IMR-90 (cell line): ENCODE measurements around the gene HADHA. TPM values are rescaled to one million over a fixed set of nuclear protein-coding genes. Genes with fewer than 3 reads are reported as not detected.

ENCODE experiments used
- ATAC-seq: fragments of 200-7000 bp; cut with Tn5 transposase; 2 replicates; pipeline ENCODE4 v1.9.1; 2020; ENCODE audit warnings: low read depth, mild to moderate bottlenecking, moderate library complexity
- BruUV-seq: library from RNA; stranded (reverse); fragments of 400-500 nt; replicated peaks from 2 replicates; lab custom pipeline; 2021; lab: Mats Ljungman, UMichigan
- CTCF ChIA-PET: fragments of 300-600 bp; formaldehyde crosslinking; extraction: SDS; loops from one replicate; lab custom pipeline; 2021; ENCODE audit warnings: antibody characterized with exemption; lab: Yijun Ruan, JAX
- POLR2A ChIA-PET: fragments of 300-600 bp; sonication (Branson Sonifier 250); formaldehyde crosslinking; loops from one replicate; lab custom pipeline; 2022; ENCODE audit warnings: antibody characterized with exemption; ENCODE audit not compliant: unreplicated experiment; lab: Charles Lee
- DNase-seq: peaks from one replicate; pipeline ENCODE4 v3.0.0; 2013
- H2AFZ ChIP-seq: replicated peaks from 2 replicates; pipeline ENCODE3; 2013; ENCODE audit warnings: low read length, mild to moderate bottlenecking; ENCODE audit not compliant: poor library complexity
- H2AK5ac ChIP-seq: 2 replicates; pipeline ENCODE4 v1.6.1; 2013; ENCODE audit warnings: low read depth, low read length, inconsistent platforms
- H2AK9ac ChIP-seq: replicated peaks from 2 replicates; pipeline ENCODE3; 2013; ENCODE audit warnings: mild to moderate bottlenecking, low read depth, low read length, moderate library complexity; ENCODE audit not compliant: poor library complexity
- H2BK120ac ChIP-seq: 2 replicates; pipeline ENCODE4 v1.6.1; 2013; ENCODE audit warnings: low read depth, low read length, inconsistent platforms
- H2BK15ac ChIP-seq: 3 replicates; pipeline ENCODE4 v1.6.1; 2013; ENCODE audit warnings: low read depth, low read length, inconsistent platforms
- H2BK20ac ChIP-seq: 2 replicates; pipeline ENCODE4 v1.6.1; 2013; ENCODE audit warnings: low read depth, mild to moderate bottlenecking, inconsistent platforms, low read length, moderate library complexity
- H2BK5ac ChIP-seq: 2 replicates; pipeline ENCODE4 v1.6.1; 2013; ENCODE audit warnings: mild to moderate bottlenecking, low read depth, low read length, inconsistent platforms; ENCODE audit not compliant: poor library complexity, severe bottlenecking
- H3K14ac ChIP-seq: replicated peaks from 2 replicates; pipeline ENCODE4 v1.6.1; 2013; ENCODE audit warnings: low read depth, low read length, inconsistent platforms
- H3K18ac ChIP-seq: 2 replicates; pipeline ENCODE4 v1.6.1; 2013; ENCODE audit warnings: low read depth, low read length, control low read depth
- H3K23ac ChIP-seq: 2 replicates; pipeline ENCODE4 v1.6.1; 2013; ENCODE audit warnings: low read depth, low read length, inconsistent platforms
- H3K27ac ChIP-seq: 2 replicates; pipeline ENCODE4 v1.5.1; 2013; ENCODE audit warnings: mild to moderate bottlenecking, control low read depth, low read length; ENCODE audit not compliant: insufficient read depth
- H3K27me3 ChIP-seq: 2 replicates; pipeline ENCODE4 v1.6.1; 2013; ENCODE audit warnings: low read length; ENCODE audit not compliant: control insufficient read depth, insufficient read depth
- H3K36me3 ChIP-seq: 2 replicates; pipeline ENCODE4 v1.6.1; 2013; ENCODE audit warnings: low read length, mixed read lengths; ENCODE audit not compliant: control insufficient read depth, insufficient read depth
- H3K4ac ChIP-seq: 2 replicates; pipeline ENCODE4 v1.6.1; 2013; ENCODE audit warnings: low read depth, low read length, inconsistent platforms
- H3K4me1 ChIP-seq: 2 replicates; pipeline ENCODE4 v1.6.1; 2013; ENCODE audit warnings: low read length, mixed read lengths; ENCODE audit not compliant: control insufficient read depth, insufficient read depth
- H3K4me2 ChIP-seq: 2 replicates; pipeline ENCODE4 v1.6.1; 2013; ENCODE audit warnings: low read depth, mild to moderate bottlenecking, control low read depth, low read length, moderate library complexity
- H3K4me3 ChIP-seq: 2 replicates; pipeline ENCODE4 v1.5.1; 2013; ENCODE audit warnings: low read depth, mild to moderate bottlenecking, control low read depth, low read length, moderate library complexity; ENCODE audit not compliant: insufficient read depth
- H3K56ac ChIP-seq: 2 replicates; pipeline ENCODE4 v1.6.1; 2013; ENCODE audit warnings: low read length, inconsistent platforms; ENCODE audit not compliant: insufficient read depth; ENCODE audit errors: extremely low read depth
- H3K79me1 ChIP-seq, 2 experiments: 2 replicates each; pipeline ENCODE4 v1.6.1; 2013; ENCODE audit warnings: low read length in 2 of 2, inconsistent platforms in 1 of 2, low read depth in 1 of 2
- H3K9ac ChIP-seq: 2 replicates; pipeline ENCODE4 v1.6.1; 2013; ENCODE audit warnings: low read depth, low read length, control low read depth
- H3K9me1 ChIP-seq: 2 replicates; pipeline ENCODE4 v1.6.1; 2013; ENCODE audit warnings: low read length, inconsistent platforms; ENCODE audit not compliant: insufficient read depth
- H3K9me3 ChIP-seq: 2 replicates; pipeline ENCODE4 v1.6.1; 2013; ENCODE audit warnings: low read length; ENCODE audit not compliant: control insufficient read depth, insufficient read depth
- H4K20me1 ChIP-seq: 2 replicates; pipeline ENCODE4 v1.6.1; 2013; ENCODE audit warnings: low read length, inconsistent platforms; ENCODE audit not compliant: insufficient read depth
- H4K5ac ChIP-seq: 2 replicates; pipeline ENCODE4 v1.6.1; 2013; ENCODE audit warnings: mild to moderate bottlenecking, low read depth, low read length, control low read depth
- H4K8ac ChIP-seq, 2 experiments: 2 replicates each; pipeline ENCODE4 v1.6.1; 2013; ENCODE audit warnings: low read depth in 2 of 2, low read length in 2 of 2, control low read depth in 1 of 2, inconsistent platforms in 1 of 2
- H4K91ac ChIP-seq: 2 replicates; pipeline ENCODE4 v1.6.1; 2013; ENCODE audit warnings: low read depth, low read length, inconsistent platforms; ENCODE audit not compliant: insufficient read depth
- CEBPB ChIP-seq: IDR thresholded peaks from 2 replicates; pipeline ENCODE4 v1.6.1; 2012; ENCODE audit warnings: low read depth, low read length, improper control_type of control experiment
- NFE2L2 ChIP-seq: fragments of 150-350 bp; IDR thresholded peaks from 2 replicates; pipeline ENCODE4 v1.6.1; 2016; ENCODE audit warnings: low read depth, mild to moderate bottlenecking, low read length
- RAD21 ChIP-seq: IDR thresholded peaks from 2 replicates; pipeline ENCODE4 v1.6.1; 2012; ENCODE audit warnings: low read length, improper control_type of control experiment
- RCOR1 ChIP-seq: IDR thresholded peaks from 2 replicates; pipeline ENCODE4 v1.6.1; 2012; ENCODE audit warnings: mild to moderate bottlenecking, low read length, improper control_type of control experiment; ENCODE audit not compliant: insufficient replicate concordance
- USF2 ChIP-seq: fragments of 150-350 bp; IDR thresholded peaks from 2 replicates; pipeline ENCODE4 v1.6.1; 2017; ENCODE audit warnings: mild to moderate bottlenecking, antibody characterized with exemption, low read length, low read depth
- WGBS, 2 experiments: methylation state at CpG; one replicate each; pipeline versions ENCODE4 v1.1.5 to v1.1.7; 2013; ENCODE audit warnings: missing lambda C conversion rate in 2 of 2; ENCODE audit not compliant: insufficient read length in 1 of 2; ENCODE audit errors: extremely low coverage in 2 of 2; 5-methylcytosine and 5-hydroxymethylcytosine counted together
- dilution Hi-C: fragments of 300-500 bp; cut with HindIII; formaldehyde crosslinking; loops from one replicate; pipeline ENCODE4 v1.14.3; 2018; ENCODE audit warnings: low sequenced_read_pairs; ENCODE audit not compliant: unreplicated experiment
- in situ Hi-C: fragments of 300-500 bp; cut with MboI; formaldehyde crosslinking; loops from 3 replicates; pipeline ENCODE4 v1.14.3; 2019; ENCODE audit warnings: low sequenced_read_pairs, inconsistent platforms, mixed read lengths
- intact Hi-C: fragments of 100-400 bp; cut with micrococcal nuclease; formaldehyde crosslinking; loops from 2 replicates; pipeline ENCODE4 v1.10.0; 2022
- polyA plus RNA-seq, 3 experiments: library from polyadenylated mRNA; depleted of rRNA; stranded (reverse); fragments of >200 nt; gene quantifications; 2 replicates each; pipeline ENCODE4 v1.2.3, GENCODE V29; 2012; ENCODE audit warnings: low replicate concordance in 1 of 3
- total RNA-seq: library from RNA; depleted of rRNA; stranded (reverse); fragments of >200 nt; gene quantifications from 2 replicates; pipeline ENCODE4 v1.2.3, GENCODE V29; 2012

HADHA gene
- total and polyA plus RNA-seq, 2 of the 4 experiments (the other 2 are of a cell fraction) = 52.7 to 111 TPM

GRCh38 chr2:26212011-26212410 is 32.4 kb downstream of the HADHA start:
- no TSS peak for BruUV-seq
- Histone ChIP-seq H2BK5ac (no peak overlapping the region), H4K8ac (no peak overlapping the region), H4K20me1 (no peaks in the 10 kb centered on the region), H2AK9ac (no peak overlapping the region), H3K4me1 (no peaks in the 10 kb centered on the region), H3K4me2 (no peak overlapping the region), H2AFZ (no peak overlapping the region), H4K5ac (no peak overlapping the region), H3K36me3 (peaks cover 40% of the 10 kb centered on the region), H2BK15ac (no peak overlapping the region), H2BK120ac (no peak overlapping the region), H4K91ac (no peak overlapping the region), H3K79me1 (0 out of 4 replicates have a peak, but pooled peaks cover 0 to 2% of the 10 kb centered on the region in 2 experiments), H2BK20ac (no peak overlapping the region), H3K56ac (no peak overlapping the region), H3K14ac (no peak overlapping the region), H3K4ac (no peak overlapping the region), H3K9me3 (no peaks in the 10 kb centered on the region), H3K9me1 (0 out of 2 replicates have a peak, but pooled peaks cover 2% of the 10 kb centered on the region), H3K4me3 (no peak overlapping the region), H3K18ac (no peak overlapping the region), H2AK5ac (no peak overlapping the region), H3K9ac (no peak overlapping the region), H3K27ac (no peak overlapping the region), H3K27me3 (no peaks in the 10 kb centered on the region), H3K23ac (no peak overlapping the region)
- dilution Hi-C loops (no loop called here), in situ Hi-C loops (no loop called here), intact Hi-C loops (no loop called here)
- POLR2A ChIA-PET = no interaction called here
- WGBS, 2 experiments = no CpG with 5 or more reads among the region's 5 CpGs
- no peak for TF ChIP-seq NFE2L2
- TF ChIP-seq CEBPB = no peak
- no peak for TF ChIP-seq USF2
- TF ChIP-seq RCOR1 = no peak
- no peak for TF ChIP-seq RAD21
- CTCF ChIA-PET = no interaction called here
- ATAC-seq (no peak), DNase-seq (no peak)
